ENCODE data around the gene PNPLA3.

The PNPLA3 gene

GRCh38 chr22:43910178-43910695 lies 13.4 kb upstream of the PNPLA3 start:
- no peaks in the 10 kb centered on the region for H3K9me3 ChIP-seq (ENCODE audit: low read length)
- H3K4me1 ChIP-seq (ENCODE audit: insufficient read depth, low read length), result no peaks in the 10 kb centered on the region
- H3K36me3 ChIP-seq (ENCODE audit: insufficient read depth, low read length), result no peaks in the 10 kb centered on the region
- H3K27me3 ChIP-seq (ENCODE audit: control insufficient read depth in 1 of 2, insufficient read depth in 2 of 2, low read length in 2 of 2), result no peaks in the 10 kb centered on the region
- no peak overlapping the region for H3K4me3 ChIP-seq (ENCODE audit: low read depth in 1 of 2, low read length in 2 of 2)
- H3K27ac ChIP-seq (ENCODE audit: low read depth, low read length), result no peak overlapping the region
- H3K9ac ChIP-seq (ENCODE audit: low read length), result no peak overlapping the region

GRCh38 chr22:43911351-43911750 lies 12.3 kb upstream of the PNPLA3 start:
- no peaks in the 10 kb centered on the region for H3K27me3 ChIP-seq (ENCODE audit: control insufficient read depth in 1 of 2, insufficient read depth in 2 of 2, low read length in 2 of 2)

GRCh38 chr22:43917521-43917920 lies 6.1 kb upstream of the PNPLA3 start:
- Histone ChIP-seq H3K9ac (ENCODE audit: low read length) (no peak overlapping the region), H3K4me3 (ENCODE audit: low read depth in 1 of 2, low read length in 2 of 2) (no peak overlapping the region), H3K4me1 (ENCODE audit: insufficient read depth, low read length) (no peaks in the 10 kb centered on the region), H3K27ac (ENCODE audit: low read depth, low read length) (no peak overlapping the region), H3K27me3 (ENCODE audit: control insufficient read depth in 1 of 2, insufficient read depth in 2 of 2, low read length in 2 of 2) (peaks cover 8 to 14% of the 10 kb centered on the region in 2 donors), H3K9me3 (ENCODE audit: low read length) (no peaks in the 10 kb centered on the region), H3K36me3 (ENCODE audit: insufficient read depth, low read length) (no peaks in the 10 kb centered on the region)

More at GRCh38 chr22:43911351-43911750, 12.3 kb upstream of the PNPLA3 start:
- Histone ChIP-seq H3K9me3 (ENCODE audit: low read length) (no peaks in the 10 kb centered on the region), H3K27ac (ENCODE audit: low read depth, low read length) (no peak overlapping the region), H3K9ac (ENCODE audit: low read length) (no peak overlapping the region), H3K4me1 (ENCODE audit: insufficient read depth, low read length) (no peaks in the 10 kb centered on the region), H3K4me3 (ENCODE audit: low read depth in 1 of 2, low read length in 2 of 2) (no peak overlapping the region), H3K36me3 (ENCODE audit: insufficient read depth, low read length) (no peaks in the 10 kb centered on the region)

GRCh38 chr22:43919106-43919973 lies 4.3 kb upstream of the PNPLA3 start:
- Histone ChIP-seq H3K4me1 (ENCODE audit: insufficient read depth, low read length) (no peaks in the 10 kb centered on the region), H3K9ac (ENCODE audit: low read length) (no peak overlapping the region), H3K9me3 (ENCODE audit: low read length) (no peaks in the 10 kb centered on the region), H3K27ac (ENCODE audit: low read depth, low read length) (no peak overlapping the region), H3K4me3 (ENCODE audit: low read depth in 1 of 2, low read length in 2 of 2) (no peak overlapping the region), H3K36me3 (ENCODE audit: insufficient read depth, low read length) (no peaks in the 10 kb centered on the region), H3K27me3 (ENCODE audit: control insufficient read depth in 1 of 2, insufficient read depth in 2 of 2, low read length in 2 of 2) (peaks cover 14% of the 10 kb centered on the region in 2 donors)

GRCh38 chr22:43921370-43921769 lies 2.2 kb upstream of the PNPLA3 start:
- H3K27me3 ChIP-seq (ENCODE audit: control insufficient read depth in 1 of 2, insufficient read depth in 2 of 2, low read length in 2 of 2), result peaks cover 23 to 31% of the 10 kb centered on the region in 2 donors
- no peaks in the 10 kb centered on the region for H3K9me3 ChIP-seq (ENCODE audit: low read length)
- H3K9ac ChIP-seq (ENCODE audit: low read length), result no peak overlapping the region
- no peak overlapping the region for H3K4me3 ChIP-seq (ENCODE audit: low read depth in 1 of 2, low read length in 2 of 2)
- no peaks in the 10 kb centered on the region for H3K36me3 ChIP-seq (ENCODE audit: insufficient read depth, low read length)
- no peaks in the 10 kb centered on the region for H3K4me1 ChIP-seq (ENCODE audit: insufficient read depth, low read length)
- H3K27ac ChIP-seq (ENCODE audit: low read depth, low read length), result no peak overlapping the region

GRCh38 chr22:43922123-43922522 lies 1.5 kb upstream of the PNPLA3 start:
- Histone ChIP-seq H3K4me1 (ENCODE audit: insufficient read depth, low read length) (no peaks in the 10 kb centered on the region), H3K9ac (ENCODE audit: low read length) (no peak overlapping the region), H3K9me3 (ENCODE audit: low read length) (no peaks in the 10 kb centered on the region), H3K27ac (ENCODE audit: low read depth, low read length) (no peak overlapping the region), H3K36me3 (ENCODE audit: insufficient read depth, low read length) (no peaks in the 10 kb centered on the region), H3K27me3 (ENCODE audit: control insufficient read depth in 1 of 2, insufficient read depth in 2 of 2, low read length in 2 of 2) (peaks cover 23 to 31% of the 10 kb centered on the region in 2 donors), H3K4me3 (ENCODE audit: low read depth in 1 of 2, low read length in 2 of 2) (no peak overlapping the region)

- Histone ChIP-seq H3K36me3 (ENCODE audit: insufficient read depth, low read length) (no peaks in the 10 kb centered on the region), H3K27me3 (ENCODE audit: control insufficient read depth in 1 of 2, insufficient read depth in 2 of 2, low read length in 2 of 2) (peaks cover 23 to 31% of the 10 kb centered on the region in 2 donors), H3K4me3 (ENCODE audit: low read depth in 1 of 2, low read length in 2 of 2) (no peak overlapping the region), H3K4me1 (ENCODE audit: insufficient read depth, low read length) (no peaks in the 10 kb centered on the region), H3K9me3 (ENCODE audit: low read length) (no peaks in the 10 kb centered on the region), H3K27ac (ENCODE audit: low read depth, low read length) (no peak overlapping the region), H3K9ac (ENCODE audit: low read length) (no peak overlapping the region)
These were observed 414 bp upstream of the PNPLA3 start for GRCh38 chr22:43923191-43923590.

GRCh38 chr22:43924877-43925276 lies 1.3 kb downstream of the PNPLA3 start:
- Histone ChIP-seq H3K27ac (ENCODE audit: low read depth, low read length) (no peak overlapping the region), H3K36me3 (ENCODE audit: insufficient read depth, low read length) (no peaks in the 10 kb centered on the region), H3K9ac (ENCODE audit: low read length) (no peak overlapping the region), H3K4me1 (ENCODE audit: insufficient read depth, low read length) (no peaks in the 10 kb centered on the region), H3K9me3 (ENCODE audit: low read length) (no peaks in the 10 kb centered on the region), H3K27me3 (ENCODE audit: control insufficient read depth in 1 of 2, insufficient read depth in 2 of 2, low read length in 2 of 2) (peaks cover 23 to 31% of the 10 kb centered on the region in 2 donors), H3K4me3 (ENCODE audit: low read depth in 1 of 2, low read length in 2 of 2) (no peak overlapping the region)

- Histone ChIP-seq H3K27ac (ENCODE audit: low read depth, low read length) (no peak overlapping the region), H3K4me3 (ENCODE audit: low read depth in 1 of 2, low read length in 2 of 2) (no peak overlapping the region), H3K9ac (ENCODE audit: low read length) (no peak overlapping the region), H3K9me3 (ENCODE audit: low read length) (no peaks in the 10 kb centered on the region), H3K4me1 (ENCODE audit: insufficient read depth, low read length) (no peaks in the 10 kb centered on the region), H3K36me3 (ENCODE audit: insufficient read depth, low read length) (no peaks in the 10 kb centered on the region), H3K27me3 (ENCODE audit: control insufficient read depth in 1 of 2, insufficient read depth in 2 of 2, low read length in 2 of 2) (peaks cover 23 to 31% of the 10 kb centered on the region in 2 donors)
These were observed 2.1 kb downstream of the PNPLA3 start for GRCh38 chr22:43925433-43926348.

- H3K36me3 ChIP-seq (ENCODE audit: insufficient read depth, low read length), result no peaks in the 10 kb centered on the region
- no peak overlapping the region for H3K4me3 ChIP-seq (ENCODE audit: low read depth in 1 of 2, low read length in 2 of 2)
- no peaks in the 10 kb centered on the region for H3K4me1 ChIP-seq (ENCODE audit: insufficient read depth, low read length)
- H3K27me3 ChIP-seq (ENCODE audit: control insufficient read depth in 1 of 2, insufficient read depth in 2 of 2, low read length in 2 of 2), result peaks cover 21 to 31% of the 10 kb centered on the region in 2 donors
- H3K9ac ChIP-seq (ENCODE audit: low read length), result no peak overlapping the region
- H3K27ac ChIP-seq (ENCODE audit: low read depth, low read length), result no peak overlapping the region
- no peaks in the 10 kb centered on the region for H3K9me3 ChIP-seq (ENCODE audit: low read length)
These were observed 2.7 kb downstream of the PNPLA3 start for GRCh38 chr22:43926349-43926710.

GRCh38 chr22:43928468-43928867 lies 4.9 kb downstream of the PNPLA3 start:
- no peaks in the 10 kb centered on the region for H3K9me3 ChIP-seq (ENCODE audit: low read length)
- peaks cover 9 to 23% of the 10 kb centered on the region in 2 donors for H3K27me3 ChIP-seq (ENCODE audit: control insufficient read depth in 1 of 2, insufficient read depth in 2 of 2, low read length in 2 of 2)
- H3K4me1 ChIP-seq (ENCODE audit: insufficient read depth, low read length), result no peaks in the 10 kb centered on the region
- H3K9ac ChIP-seq (ENCODE audit: low read length), result no peak overlapping the region
- H3K4me3 ChIP-seq (ENCODE audit: low read depth in 1 of 2, low read length in 2 of 2), result no peak overlapping the region
- no peaks in the 10 kb centered on the region for H3K36me3 ChIP-seq (ENCODE audit: insufficient read depth, low read length)
- no peak overlapping the region for H3K27ac ChIP-seq (ENCODE audit: low read depth, low read length)
